ENCODE measurements around the gene DMD. TPM values are rescaled to one million over a fixed set of nuclear protein-coding genes. Genes with fewer than 3 reads are reported as not detected.
A peak's percentile ranks its signal among the peaks of the same experiment; 100 is the strongest.
"Not testable (repeated sequence)": the region's sequence is repeated elsewhere in the genome, so short reads cannot be mapped to it uniquely, and the experiment has no call there.

The DMD gene
- total RNA-seq, 1 donor, result 32.4 TPM

DNA sequence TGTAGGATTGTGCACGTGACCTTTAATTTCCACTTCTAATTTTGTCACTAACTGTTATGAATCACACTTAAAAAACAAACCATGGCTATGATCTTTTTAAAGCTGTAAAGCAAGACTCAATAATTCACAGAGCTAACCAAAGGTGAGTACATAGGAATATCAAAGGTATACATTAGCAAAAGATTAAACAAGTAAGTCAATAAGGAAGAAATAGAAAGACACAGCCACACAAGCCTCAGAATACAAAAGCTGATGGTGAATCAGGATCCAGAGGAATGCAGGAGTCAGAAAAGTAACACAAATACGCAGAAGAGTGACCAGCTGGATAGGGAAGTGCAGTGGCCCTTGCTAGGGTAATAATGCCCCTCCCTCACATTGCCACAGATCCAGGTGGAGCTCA is 943.6 kb downstream of the DMD start:
- H3K4me3 ChIP-seq (ENCODE audit: low read depth, low read length), result no peak overlapping the region
- TF ChIP-seq CTCF (IDR thresholded peaks at IDR 0.05; ENCODE audit: insufficient read depth, low read depth, low read length), result no peak
- DNase-seq (ENCODE audit: low read depth), result no peak

- DNase-seq (ENCODE audit: low read depth), result not testable (repeated sequence)
- TF ChIP-seq CTCF (IDR thresholded peaks at IDR 0.05; ENCODE audit: insufficient read depth, low read depth, low read length), result peak; percentile 24
These were observed 964.7 kb downstream of the DMD start for GRCh38 chrX:32246675-32247074.

DNA sequence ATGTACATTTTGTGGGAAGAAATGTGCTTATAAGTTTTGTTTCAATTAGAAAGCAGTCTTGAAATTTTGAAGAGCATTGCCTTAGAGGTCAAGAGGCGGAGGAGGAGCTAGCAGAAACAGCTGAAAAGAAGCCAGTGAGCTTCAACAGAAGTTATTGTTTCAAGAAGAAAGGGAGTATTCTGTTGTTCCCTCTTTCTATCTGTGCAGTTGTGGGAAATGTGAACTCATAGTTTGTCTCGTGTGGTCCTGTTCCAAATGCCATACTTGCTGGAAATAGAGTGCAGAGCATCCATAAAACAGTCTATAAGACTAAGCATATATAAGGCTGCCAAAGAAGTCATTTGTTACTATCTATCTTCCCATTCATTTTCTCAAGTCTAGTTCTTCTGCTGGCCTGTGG is 1015.7 kb downstream of the DMD start:
- no peak overlapping the region for H3K4me3 ChIP-seq (ENCODE audit: low read depth, low read length)
- no peak for TF ChIP-seq CTCF (IDR thresholded peaks at IDR 0.05; ENCODE audit: insufficient read depth, low read depth, low read length)
- no peak for DNase-seq (ENCODE audit: low read depth)

More at GRCh38 chrX:32246675-32247074, 964.7 kb downstream of the DMD start:
- not testable (repeated sequence) for H3K4me3 ChIP-seq (ENCODE audit: low read depth, low read length)

DNA sequence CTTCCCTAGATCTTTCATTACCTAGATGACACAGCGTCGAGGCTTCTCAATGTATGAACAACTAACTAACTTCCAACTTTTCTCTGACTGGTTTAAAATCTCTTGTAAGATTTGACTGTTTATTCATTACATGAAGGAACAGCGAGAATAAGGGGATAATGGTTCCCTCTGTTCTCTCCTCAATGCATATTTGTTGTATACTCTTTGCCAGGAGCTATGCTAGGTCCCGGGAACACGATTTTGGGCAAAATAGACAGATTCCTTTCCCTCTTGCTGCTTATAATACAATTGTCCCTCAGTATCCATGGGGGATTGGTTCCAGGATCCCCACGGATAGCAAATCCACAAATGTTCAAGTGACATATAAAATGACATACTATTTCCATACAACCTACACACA is 1020.0 kb downstream of the DMD start:
- no peak for DNase-seq (ENCODE audit: low read depth)
- no peak for TF ChIP-seq CTCF (IDR thresholded peaks at IDR 0.05; ENCODE audit: insufficient read depth, low read depth, low read length)
- H3K4me3 ChIP-seq (ENCODE audit: low read depth, low read length), result no peak overlapping the region

DNA sequence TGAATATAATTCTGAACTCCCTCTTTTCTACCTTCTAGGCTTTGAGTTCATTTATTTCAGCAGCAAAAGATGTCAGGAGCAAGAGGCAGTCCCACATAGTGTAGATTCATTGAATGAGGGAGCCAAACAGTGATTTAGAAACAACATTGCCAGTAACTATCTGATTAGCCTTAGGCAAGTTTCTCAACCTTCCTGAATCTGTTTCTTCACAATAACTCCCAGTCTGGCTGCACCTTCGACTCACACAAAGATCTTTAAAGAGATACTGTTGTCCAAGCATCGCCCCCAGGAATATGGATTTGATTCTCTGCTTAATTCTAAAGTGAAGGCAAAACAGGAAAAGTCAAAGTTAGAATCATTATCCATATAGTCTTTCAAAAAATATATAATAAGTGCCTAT is 1026.2 kb downstream of the DMD start:
- no peak for TF ChIP-seq CTCF (IDR thresholded peaks at IDR 0.05; ENCODE audit: insufficient read depth, low read depth, low read length)
- no peak overlapping the region for H3K4me3 ChIP-seq (ENCODE audit: low read depth, low read length)
- no peak for DNase-seq (ENCODE audit: low read depth)

GRCh38 chrX:32183066-32183465 is 1028.3 kb downstream of the DMD start:
- H3K4me3 ChIP-seq (ENCODE audit: low read depth, low read length), result no peak overlapping the region
- no peak for DNase-seq (ENCODE audit: low read depth)
- no peak for TF ChIP-seq CTCF (IDR thresholded peaks at IDR 0.05; ENCODE audit: insufficient read depth, low read depth, low read length)

DNA sequence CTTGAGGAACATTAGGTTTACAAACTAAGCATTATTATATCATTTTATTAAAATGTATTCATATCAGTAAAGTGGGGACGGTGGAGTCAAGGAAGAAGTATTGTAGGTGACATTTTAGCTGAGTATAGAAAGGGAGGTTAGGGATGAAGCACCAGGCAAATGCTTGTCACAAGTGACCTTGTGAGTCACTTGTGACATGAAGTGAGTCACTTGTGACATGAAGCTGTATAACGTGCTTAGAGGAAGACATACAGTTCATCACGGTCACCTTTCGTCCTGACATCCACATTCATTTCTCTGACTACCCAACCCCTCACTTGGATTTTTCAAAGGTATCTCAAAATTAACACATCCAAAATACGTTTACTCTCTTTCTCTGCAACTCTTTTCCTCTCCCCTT is 1034.8 kb downstream of the DMD start:
- no peak for DNase-seq (ENCODE audit: low read depth)
- TF ChIP-seq CTCF (IDR thresholded peaks at IDR 0.05; ENCODE audit: insufficient read depth, low read depth, low read length), result no peak
- no peak overlapping the region for H3K4me3 ChIP-seq (ENCODE audit: low read depth, low read length)
